ENCODE measurements around the gene MBNL1.
"Not testable (repeated sequence)": the region's sequence is repeated elsewhere in the genome, so short reads cannot be mapped to it uniquely, and the experiment has no call there.

Gene MBNL1

GRCh38 chr3:152440243-152440642, 171.5 kb downstream of the MBNL1 start:
- not testable (repeated sequence) for DNase-seq (ENCODE audit: low read depth in 1 of 2, low spot score in 1 of 2)

- DNase-seq (ENCODE audit: low read depth in 1 of 2, low spot score in 1 of 2), result no peak
Observed at GRCh38 chr3:152443212-152444023, 174.7 kb downstream of the MBNL1 start.

GRCh38 chr3:152444029-152444641, 175.4 kb downstream of the MBNL1 start:
- DNase-seq (ENCODE audit: low read depth in 1 of 2, low spot score in 1 of 2), result no peak

- no peak for DNase-seq (ENCODE audit: low read depth in 1 of 2, low spot score in 1 of 2)
Observed at GRCh38 chr3:152445212-152445611, 176.5 kb downstream of the MBNL1 start.

GRCh38 chr3:152446495-152446894, 177.8 kb downstream of the MBNL1 start:
- no peak for DNase-seq (ENCODE audit: low read depth in 1 of 2, low spot score in 1 of 2)

GRCh38 chr3:152447511-152447910, 178.8 kb downstream of the MBNL1 start:
- no peak for DNase-seq (ENCODE audit: low read depth in 1 of 2, low spot score in 1 of 2)

GRCh38 chr3:152448091-152448490, 179.4 kb downstream of the MBNL1 start:
- DNase-seq (ENCODE audit: low read depth in 1 of 2, low spot score in 1 of 2), result no peak

GRCh38 chr3:152452318-152452717, 183.6 kb downstream of the MBNL1 start:
- no peak for DNase-seq (ENCODE audit: low read depth in 1 of 2, low spot score in 1 of 2)

- no peak for DNase-seq (ENCODE audit: low read depth in 1 of 2, low spot score in 1 of 2)
Observed at GRCh38 chr3:152454076-152454875, 185.5 kb downstream of the MBNL1 start.

- DNase-seq (ENCODE audit: low read depth in 1 of 2, low spot score in 1 of 2), result no peak
Observed at GRCh38 chr3:152455989-152456388, 187.3 kb downstream of the MBNL1 start.

- DNase-seq (ENCODE audit: low read depth in 1 of 2, low spot score in 1 of 2), result no peak
Observed at GRCh38 chr3:152457500-152458375, 189.0 kb downstream of the MBNL1 start.

GRCh38 chr3:152458376-152459117, 189.8 kb downstream of the MBNL1 start:
- DNase-seq (ENCODE audit: low read depth in 1 of 2, low spot score in 1 of 2), result no peak

GRCh38 chr3:152459118-152459515, 190.4 kb downstream of the MBNL1 start:
- DNase-seq (ENCODE audit: low read depth in 1 of 2, low spot score in 1 of 2), result no peak

GRCh38 chr3:152459572-152459971, 190.8 kb downstream of the MBNL1 start:
- DNase-seq (ENCODE audit: low read depth in 1 of 2, low spot score in 1 of 2), result no peak

- no peak for DNase-seq (ENCODE audit: low read depth in 1 of 2, low spot score in 1 of 2)
Observed at GRCh38 chr3:152460936-152461335, 192.2 kb downstream of the MBNL1 start.

GRCh38 chr3:152461460-152461859, 192.7 kb downstream of the MBNL1 start:
- no peak for DNase-seq (ENCODE audit: low read depth in 1 of 2, low spot score in 1 of 2)

- no peak for DNase-seq (ENCODE audit: low read depth in 1 of 2, low spot score in 1 of 2)
Observed at GRCh38 chr3:152466784-152467183, 198.1 kb downstream of the MBNL1 start.

- DNase-seq (ENCODE audit: low read depth in 1 of 2, low spot score in 1 of 2), result no peak
Observed at GRCh38 chr3:152469248-152470025, 200.7 kb downstream of the MBNL1 start.

- no peak for DNase-seq (ENCODE audit: low read depth in 1 of 2, low spot score in 1 of 2)
Observed at GRCh38 chr3:152470095-152470494, 201.4 kb downstream of the MBNL1 start.
